Frontal cortex (tissue), 4 donors: ENCODE measurements around the gene TMEM92. TPM values are rescaled to one million over a fixed set of nuclear protein-coding genes. Genes with fewer than 3 reads are reported as not detected.
"Not testable (repeated sequence)": the region's sequence is repeated elsewhere in the genome, so short reads cannot be mapped to it uniquely, and the experiment has no call there.

Source experiments
- DNase-seq, 2 donors: peaks; one replicate each; pipeline ENCODE4 v3.0.0; 2012; ENCODE audit warnings: low spot score in 2 of 2
- FAIRE-seq: peaks from 2 replicates; lab custom pipeline; 2012; peaks lifted over from hg19 to GRCh38; lab: Jason Lieb, UNC
- total RNA-seq: library from RNA; depleted of rRNA; stranded (reverse); fragments of >200 nt; gene quantifications from one replicate; pipeline ENCODE4 v1.2.3, GENCODE V29; 2014
- donor health status: control.
- donor health status: control.
- donor health status: control.

The TMEM92 gene
- total RNA-seq, 1 donor from 2014 or later = not detected

GRCh38 chr17:50261051-50261915 lies 13.0 kb upstream of the TMEM92 start:
- FAIRE-seq (no peak), DNase-seq (peak in 1 of 2 donors; percentile 4)

- no peak for FAIRE-seq
- peak; percentile 1 to 12 for DNase-seq
Measured at GRCh38 chr17:50262001-50262794, 12.1 kb upstream of the TMEM92 start.

DNA sequence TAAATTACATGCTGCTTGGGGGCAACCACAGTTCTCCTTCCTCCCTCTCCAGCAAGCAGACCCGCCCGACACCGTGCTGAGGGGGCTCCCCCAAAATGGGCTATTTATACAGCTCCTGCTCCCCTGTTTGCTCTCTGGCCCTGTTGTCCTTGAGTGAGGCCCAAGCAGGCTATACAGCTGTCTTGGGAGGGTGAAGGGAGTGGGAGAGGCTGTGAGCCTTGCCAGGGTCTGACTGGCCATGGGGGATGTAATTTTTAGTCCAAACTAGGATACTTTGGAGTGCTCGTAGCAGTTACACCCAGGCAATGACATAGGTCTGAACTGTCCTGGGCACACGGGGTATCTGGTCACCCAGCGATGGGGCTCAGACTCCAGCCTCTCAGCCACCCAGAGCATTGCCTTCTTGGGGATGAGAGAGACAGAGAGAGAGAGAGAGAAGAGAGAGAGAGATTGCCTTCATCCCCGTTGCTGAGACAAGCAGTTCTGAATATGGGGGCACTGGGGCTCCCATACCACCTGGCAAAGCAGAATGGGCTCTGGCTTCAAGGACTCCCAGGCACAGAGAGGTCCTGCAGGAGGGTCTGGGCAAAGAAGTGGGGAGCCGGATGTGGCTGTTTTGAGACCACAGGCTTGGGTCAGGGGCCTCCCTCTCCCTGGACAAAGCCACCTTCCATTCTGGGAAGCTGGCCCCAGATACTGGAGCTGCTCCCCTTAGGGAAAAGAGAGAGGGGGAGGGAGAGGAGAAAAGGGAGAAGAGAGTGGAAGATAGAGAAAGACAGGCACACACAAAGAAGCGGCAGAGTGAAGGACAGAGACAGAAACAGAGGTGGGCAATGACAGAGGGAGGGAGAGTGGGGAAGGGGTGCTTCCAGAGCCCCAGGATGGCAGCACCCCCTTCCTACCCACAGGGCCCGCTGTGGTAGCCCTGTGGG lies 10.7 kb upstream of the TMEM92 start:
- DNase-seq (no peak), FAIRE-seq (no peak)

DNA sequence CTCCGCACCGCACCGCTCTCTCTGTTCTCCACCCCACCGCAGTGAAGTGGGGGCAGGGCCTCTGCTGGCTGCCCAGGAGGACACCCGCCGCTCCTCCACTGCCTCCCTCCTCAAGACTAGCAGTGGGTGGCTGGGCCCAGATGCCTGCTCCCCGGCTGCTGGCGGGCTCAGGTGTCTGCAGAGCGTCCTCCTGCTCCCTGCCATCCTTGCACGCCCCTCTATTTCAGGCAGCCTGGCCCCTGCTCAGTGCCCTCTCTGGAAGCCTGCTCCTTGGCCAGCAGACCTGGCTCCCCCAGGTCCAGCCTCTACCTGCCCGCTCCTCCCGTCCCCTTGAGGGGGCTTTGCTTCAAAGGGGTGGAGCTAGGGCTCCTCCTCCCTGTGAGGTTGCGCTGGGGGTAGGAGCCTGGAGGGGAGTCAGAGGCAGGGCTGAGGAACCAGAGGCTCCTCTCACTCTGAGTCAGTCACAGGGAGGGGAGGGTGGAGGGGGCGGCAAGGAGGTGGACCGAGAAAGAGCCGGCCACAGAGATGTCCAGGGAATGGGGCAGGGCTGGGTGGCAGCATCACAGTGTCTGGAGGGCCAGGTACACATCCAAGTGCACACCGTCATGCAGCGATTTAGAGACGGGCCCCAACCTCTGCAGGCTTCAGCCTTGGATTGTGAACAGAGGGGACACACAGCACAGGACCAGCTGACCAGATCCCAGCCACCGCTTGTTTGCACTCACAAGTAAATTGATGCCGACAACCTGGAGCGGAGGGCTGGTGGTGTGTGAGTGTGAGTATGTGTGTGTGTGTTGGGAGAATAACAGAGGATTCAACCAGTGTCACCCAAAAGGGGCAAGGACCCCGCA lies 9.8 kb upstream of the TMEM92 start:
- FAIRE-seq = no peak
- DNase-seq = peak in 1 of 2 donors; percentile 37

DNA sequence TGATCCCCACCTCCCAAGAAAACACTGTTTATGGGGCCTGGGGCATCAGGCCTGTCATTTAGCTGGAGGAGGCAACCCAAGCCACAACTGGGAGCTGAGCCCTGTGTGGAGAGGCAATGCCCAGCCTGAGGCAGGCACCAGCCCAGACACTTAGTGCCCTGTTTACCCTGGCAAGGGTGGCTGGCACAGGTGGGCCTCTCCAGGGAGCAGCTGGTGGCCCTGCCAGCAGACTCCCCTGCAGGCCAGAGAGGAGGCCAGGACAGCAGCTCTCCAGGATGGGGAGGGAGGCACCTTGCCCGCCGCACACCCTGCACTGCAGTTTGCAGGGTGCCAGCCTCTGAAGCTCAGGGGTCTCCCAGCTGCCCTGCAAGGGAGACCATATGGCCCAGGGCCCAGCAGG lies 9.1 kb upstream of the TMEM92 start:
- no peak for FAIRE-seq

DNA sequence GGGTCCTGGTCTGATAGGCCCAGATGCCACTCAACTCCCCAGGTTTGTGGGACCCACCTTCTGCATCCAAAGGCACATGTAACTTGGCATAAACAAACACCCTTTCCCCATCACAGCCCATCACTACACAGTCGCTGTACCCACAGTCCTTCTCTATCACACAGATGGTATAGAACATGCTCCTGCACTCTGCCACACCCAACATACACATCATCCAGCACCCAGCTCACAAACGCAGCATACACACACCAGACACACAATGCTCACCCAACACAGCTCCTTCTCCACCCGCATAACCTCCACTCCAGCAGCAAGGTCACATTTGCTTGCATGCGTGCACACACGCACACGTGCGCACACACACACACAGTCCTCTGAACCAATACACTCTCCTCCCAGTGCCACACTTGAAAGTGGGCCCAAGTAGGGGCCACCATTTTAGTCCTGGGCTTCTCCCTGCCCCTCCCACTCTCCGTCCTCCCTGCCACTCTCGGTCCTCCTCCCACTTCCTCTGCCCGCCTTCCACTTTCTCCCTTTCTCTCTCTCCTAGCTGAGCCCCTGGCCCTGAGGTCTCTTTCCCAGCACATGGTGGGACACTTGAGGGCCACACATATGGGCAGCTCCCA lies 8.5 kb upstream of the TMEM92 start:
- FAIRE-seq = no peak

More for the DNA sequence above, 9.1 kb upstream of the TMEM92 start:
- DNase-seq = no peak

DNA sequence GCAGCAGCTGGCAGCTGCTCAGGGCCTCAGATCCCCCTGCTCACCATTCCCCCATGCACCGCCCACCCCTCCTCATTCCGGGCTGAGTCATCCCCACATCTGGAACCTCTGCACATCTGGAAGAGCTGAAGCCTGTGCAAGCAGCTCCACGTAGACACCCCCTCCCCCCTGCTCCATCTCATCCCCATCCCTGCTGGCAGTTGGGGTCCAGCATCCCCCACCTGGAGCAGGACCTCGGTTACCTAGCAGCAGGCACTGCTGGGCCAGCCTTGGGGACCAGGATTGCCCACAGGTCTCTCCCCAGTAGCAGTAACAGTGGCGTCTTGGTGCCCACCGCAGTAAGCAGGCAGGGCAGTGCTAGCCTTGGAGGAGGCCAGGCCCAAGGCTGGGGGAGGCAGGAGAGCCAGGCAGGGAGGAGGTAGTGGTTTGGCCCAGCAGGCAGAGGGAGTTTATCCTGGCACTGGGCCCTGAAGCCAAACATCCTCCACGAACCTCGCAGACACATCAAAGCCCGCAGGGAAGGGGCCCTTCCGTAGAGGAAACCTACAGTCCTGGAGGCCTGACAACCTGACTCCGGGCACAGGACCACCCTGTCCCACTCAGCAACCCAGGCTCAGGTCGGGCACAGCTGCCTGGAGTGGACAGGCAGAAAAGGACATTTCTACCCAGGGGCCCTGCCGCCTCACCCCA lies 7.7 kb upstream of the TMEM92 start:
- peak in 1 of 2 donors; percentile 42 for DNase-seq
- FAIRE-seq = no peak

More for the DNA sequence above, 8.5 kb upstream of the TMEM92 start:
- no peak for DNase-seq

DNA sequence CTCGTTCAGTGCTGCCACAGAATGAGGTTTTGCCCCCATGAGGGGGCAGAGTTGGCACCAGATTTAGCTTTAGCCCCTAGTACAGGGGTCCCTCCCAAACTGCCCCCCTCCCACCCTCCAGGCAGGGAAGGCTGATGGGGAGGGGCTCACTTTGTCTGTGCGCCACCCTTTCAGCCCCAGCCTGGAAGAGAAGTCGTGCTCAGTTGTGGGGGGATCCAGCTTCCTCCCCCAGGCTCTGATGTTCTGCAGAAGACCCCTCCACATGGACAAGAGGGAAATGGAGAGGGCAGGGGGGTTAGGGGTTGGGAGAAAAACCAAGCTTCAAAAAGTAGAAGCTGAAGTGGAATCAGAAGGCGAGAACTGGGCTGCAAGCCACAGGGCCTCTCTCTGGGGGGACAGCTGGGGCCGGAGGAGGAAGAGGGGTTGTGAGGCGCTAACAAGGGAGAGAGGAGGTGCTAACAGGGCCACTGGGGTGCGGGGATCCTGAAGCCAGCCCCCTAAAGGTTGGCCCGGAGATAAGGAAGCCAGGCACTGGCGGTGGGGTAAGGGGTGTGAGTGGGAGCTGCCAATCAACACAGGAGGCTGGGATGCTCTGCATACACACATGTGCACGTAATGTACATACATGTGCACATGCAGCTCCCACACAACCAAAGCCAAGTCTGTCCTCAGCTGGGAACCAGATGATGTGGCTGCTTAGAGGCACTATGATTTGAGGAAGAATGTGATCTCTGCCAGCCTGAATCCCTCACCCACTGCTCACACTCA lies 7.0 kb upstream of the TMEM92 start:
- DNase-seq (no peak), FAIRE-seq (no peak)

DNA sequence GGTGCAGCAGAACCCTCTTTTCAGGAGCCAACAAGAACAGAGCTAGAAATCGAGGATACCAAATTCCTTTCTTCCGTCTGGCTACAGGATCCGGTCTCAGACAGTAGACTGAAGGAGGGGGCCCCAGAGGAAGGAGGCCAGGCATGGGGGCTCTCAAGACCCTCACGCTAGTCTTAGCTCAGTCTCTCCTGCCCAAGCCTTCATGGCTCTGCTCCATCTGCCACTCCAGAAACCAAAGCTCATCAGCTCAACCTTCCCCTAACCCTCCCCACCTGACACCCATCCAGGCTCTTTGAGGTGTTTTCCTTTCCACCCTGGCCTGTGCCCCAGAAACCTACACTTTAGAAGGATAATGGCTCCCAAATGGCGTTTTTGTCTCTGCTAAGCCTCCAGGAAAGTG lies 6.2 kb upstream of the TMEM92 start:
- no peak for FAIRE-seq

DNA sequence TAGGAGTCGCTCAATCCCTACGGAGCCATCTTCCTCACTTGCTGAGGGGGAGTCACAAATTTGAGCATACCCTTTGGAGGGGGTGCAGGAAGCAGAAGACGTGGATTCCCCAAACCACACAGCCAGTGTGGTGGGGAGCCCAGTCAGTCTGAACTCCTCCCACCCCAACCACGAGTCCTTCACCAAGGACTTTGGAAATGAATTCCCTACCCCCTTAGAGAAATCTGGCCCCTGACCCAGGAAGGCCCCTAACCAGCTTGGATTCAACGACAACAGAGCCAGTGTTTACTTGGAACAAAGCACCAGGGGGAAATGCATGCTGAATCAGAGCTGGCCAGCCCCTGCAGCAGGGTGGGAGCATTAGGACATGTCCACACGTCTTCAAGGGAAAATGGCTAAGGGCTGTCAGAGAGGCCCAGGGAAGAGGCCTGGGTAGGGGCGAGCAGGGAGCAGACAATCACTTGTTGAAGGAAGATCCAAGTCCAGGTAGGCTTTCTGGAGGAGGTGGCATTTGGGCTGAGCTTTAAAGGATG lies 5.5 kb upstream of the TMEM92 start:
- peak in 1 of 2 donors; percentile 10 for DNase-seq
- FAIRE-seq = no peak

More for the DNA sequence above, 6.2 kb upstream of the TMEM92 start:
- no peak for DNase-seq

- FAIRE-seq = no peak
- DNase-seq = peak in 1 of 2 donors; percentile 63
Measured at GRCh38 chr17:50269477-50270434, 4.5 kb upstream of the TMEM92 start.

- peak in 1 of 2 donors; percentile 29 for DNase-seq
- FAIRE-seq = no peak
Measured at GRCh38 chr17:50270435-50271362, 3.6 kb upstream of the TMEM92 start.

DNA sequence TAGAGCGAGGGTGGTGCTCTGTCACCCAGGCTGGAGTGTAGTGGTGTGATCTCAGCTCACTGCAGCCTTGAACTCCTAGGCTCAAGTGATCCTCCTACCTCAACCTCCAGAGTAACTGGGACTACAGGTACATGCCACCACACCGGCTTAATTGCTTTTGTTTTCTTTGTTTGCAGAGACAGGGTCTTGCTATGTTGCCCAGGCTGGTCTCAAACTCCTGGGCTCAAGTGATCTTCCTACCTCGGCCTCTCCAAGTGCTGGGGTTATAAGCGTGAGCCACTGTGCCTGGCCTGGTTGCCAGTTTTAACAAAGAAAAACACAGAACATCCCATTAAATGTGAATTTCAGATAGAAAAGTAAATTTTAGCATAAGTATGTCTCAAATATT lies 2.9 kb upstream of the TMEM92 start:
- not testable (repeated sequence) for FAIRE-seq, DNase-seq

- DNase-seq (peak in 1 of 2 donors; percentile 16), FAIRE-seq (no peak)
Measured at GRCh38 chr17:50272246-50272645, 2.0 kb upstream of the TMEM92 start.
